ENCODE measurements around the gene BCAR1. TPM values are rescaled to one million over a fixed set of nuclear protein-coding genes. Genes with fewer than 3 reads are reported as not detected.

BCAR1 gene
- total and polyA plus RNA-seq, 2 of the 13 experiments (the other 11 are each of a cell fraction or from before 2014, with no cell fraction given), result 48.1 to 51.7 TPM

- no peak for TF ChIP-seq SOX13 (IDR thresholded peaks at IDR 0.05)
- TF ChIP-seq SOX13 (CRISPR knock-in tag; conservative IDR thresholded peaks at IDR 0.05 in 1 of 2, IDR thresholded peaks at IDR 0.05 in 1 of 2), result 0 out of 4 replicates have a peak, but pooled peaks of 1 of the 2 experiments have one; percentile 87
- peak; percentile 78; the same call in 1 of the 2 replicates for TF ChIP-seq ZNF777 (CRISPR knock-in tag; IDR thresholded peaks at IDR 0.05)
- peak; percentile 75 for TF ChIP-seq NFYB (CRISPR knock-in tag; IDR thresholded peaks at IDR 0.05)
- 0 out of 2 replicates have a peak, but pooled peaks have one; percentile 7 for TF ChIP-seq ZNF224 (CRISPR knock-in tag; IDR thresholded peaks at IDR 0.05)
- no peak for TF ChIP-seq FOXA1 (IDR thresholded peaks at IDR 0.05)
- TF ChIP-seq FOXA1 (CRISPR knock-in tag; IDR thresholded peaks at IDR 0.05), result peak; percentile 3; the same call in 1 of the 2 replicates
- TF ChIP-seq TEAD3 (CRISPR knock-in tag; optimal IDR thresholded peaks at IDR 0.05; ENCODE audit: borderline replicate concordance), result peak; percentile 25
- peak; percentile 13; the same call in 1 of the 3 replicates for TF ChIP-seq MXI1 (IDR thresholded peaks at IDR 0.05; ENCODE audit: borderline replicate concordance, low read depth, low read length)
- 0 out of 2 replicates have a peak, but pooled peaks have one; percentile 11 for TF ChIP-seq ZNF230 (CRISPR knock-in tag; IDR thresholded peaks at IDR 0.05)
- peak in 1 of 2 experiments; percentile 20; a peak in 3 of 4 replicates for TF ChIP-seq HMGXB4 (CRISPR knock-in tag; IDR thresholded peaks at IDR 0.05; ENCODE audit: borderline replicate concordance in 1 of 2, low read depth in 1 of 2)
- TF ChIP-seq PHF5A (CRISPR knock-in tag; IDR thresholded peaks at IDR 0.05; ENCODE audit: low read depth, unreplicated experiment), result no peak
- 0 out of 2 replicates have a peak, but pooled peaks have one; percentile 42 for TF ChIP-seq ZMYM3 (CRISPR knock-in tag; IDR thresholded peaks at IDR 0.05)
- TF ChIP-seq ZNF496 (CRISPR knock-in tag; IDR thresholded peaks at IDR 0.05; ENCODE audit: insufficient replicate concordance), result no peak
- TF ChIP-seq ZNF143 (CRISPR knock-in tag; IDR thresholded peaks at IDR 0.05), result peak; percentile 72; the same call in 1 of the 2 replicates
- peak; percentile 79 for TF ChIP-seq ZBTB14 (CRISPR knock-in tag; IDR thresholded peaks at IDR 0.05)
- TF ChIP-seq GLMP (CRISPR knock-in tag; IDR thresholded peaks at IDR 0.05; ENCODE audit: borderline replicate concordance), result no peak
- peak; percentile 82 for TF ChIP-seq BRD4 (CRISPR knock-in tag; IDR thresholded peaks at IDR 0.05)
- TF ChIP-seq ATF7-NPFF (CRISPR knock-in tag; IDR thresholded peaks at IDR 0.05; ENCODE audit: low read depth), result peak; percentile 22; the same call in 1 of the 2 replicates
- TF ChIP-seq GABPB1 (CRISPR knock-in tag; IDR thresholded peaks at IDR 0.05), result peak; percentile 52; the same call in 1 of the 2 replicates
- TF ChIP-seq ZSCAN5A (CRISPR knock-in tag; IDR thresholded peaks at IDR 0.05; ENCODE audit: borderline replicate concordance), result peak; percentile 33; the same call in 1 of the 2 replicates
- TF ChIP-seq TFE3 (CRISPR knock-in tag; IDR thresholded peaks at IDR 0.05), result 0 out of 2 replicates have a peak, but pooled peaks have one; percentile 30
Measured at GRCh38 chr16:75251280-75252048, at the start of gene BCAR1 (continued).

All from HepG2 (cell line).